ENCODE data around the gene MUCL3. TPM values are rescaled to one million over a fixed set of nuclear protein-coding genes. Genes with fewer than 3 reads are reported as not detected.
"Not testable (repeated sequence)": the region's sequence is repeated elsewhere in the genome, so short reads cannot be mapped to it uniquely, and the experiment has no call there.

MUCL3 gene
- total RNA-seq, 1 donor from 2014 or later: not detected

DNA sequence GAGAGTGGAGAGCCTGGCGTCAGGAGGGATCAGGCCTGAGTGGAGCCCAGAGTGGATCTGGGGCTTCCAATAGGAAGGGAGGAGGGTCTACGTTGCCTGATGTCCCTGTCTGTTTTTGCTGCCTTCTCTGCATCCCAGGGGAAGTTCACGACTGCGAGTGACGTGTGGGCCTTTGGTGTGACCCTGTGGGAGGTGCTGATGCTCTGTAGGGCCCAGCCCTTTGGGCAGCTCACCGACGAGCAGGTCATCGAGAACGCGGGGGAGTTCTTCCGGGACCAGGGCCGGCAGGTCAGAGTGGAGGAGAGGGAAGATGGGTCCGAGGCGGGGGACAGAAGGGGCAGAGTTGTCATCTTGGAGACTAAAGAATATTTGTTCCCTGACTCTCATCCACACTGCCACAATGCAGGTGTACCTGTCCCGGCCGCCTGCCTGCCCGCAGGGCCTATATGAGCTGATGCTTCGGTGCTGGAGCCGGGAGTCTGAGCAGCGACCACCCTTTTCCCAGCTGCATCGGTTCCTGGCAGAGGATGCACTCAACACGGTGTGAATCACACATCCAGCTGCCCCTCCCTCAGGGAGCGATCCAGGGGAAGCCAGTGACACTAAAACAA, 41.9 kb upstream of the MUCL3 start:
- Histone ChIP-seq H3K9me3 (ENCODE audit: control insufficient read depth in 3 of 3, low read length in 3 of 3) (no peaks in the 10 kb centered on the region), H3K27ac (ENCODE audit: low read depth, low read length) (no peak overlapping the region), H3K4me3 (ENCODE audit: low read length in 3 of 3) (no peak overlapping the region), H3K36me3 (ENCODE audit: control insufficient read depth in 3 of 3, insufficient read depth in 3 of 3, low read length in 3 of 3) (peaks cover 53 to 58% (median 56%) of the 10 kb centered on the region in 3 donors), H3K9ac (ENCODE audit: low read depth in 1 of 3, low read length in 3 of 3) (no peak overlapping the region), H3K27me3 (ENCODE audit: control insufficient read depth in 3 of 3, insufficient read depth in 3 of 3, low read length in 3 of 3) (no peaks in the 10 kb centered on the region), H3K4me1 (ENCODE audit: control insufficient read depth in 3 of 3, insufficient read depth in 3 of 3, low read length in 3 of 3) (no peaks in the 10 kb centered on the region)

DNA sequence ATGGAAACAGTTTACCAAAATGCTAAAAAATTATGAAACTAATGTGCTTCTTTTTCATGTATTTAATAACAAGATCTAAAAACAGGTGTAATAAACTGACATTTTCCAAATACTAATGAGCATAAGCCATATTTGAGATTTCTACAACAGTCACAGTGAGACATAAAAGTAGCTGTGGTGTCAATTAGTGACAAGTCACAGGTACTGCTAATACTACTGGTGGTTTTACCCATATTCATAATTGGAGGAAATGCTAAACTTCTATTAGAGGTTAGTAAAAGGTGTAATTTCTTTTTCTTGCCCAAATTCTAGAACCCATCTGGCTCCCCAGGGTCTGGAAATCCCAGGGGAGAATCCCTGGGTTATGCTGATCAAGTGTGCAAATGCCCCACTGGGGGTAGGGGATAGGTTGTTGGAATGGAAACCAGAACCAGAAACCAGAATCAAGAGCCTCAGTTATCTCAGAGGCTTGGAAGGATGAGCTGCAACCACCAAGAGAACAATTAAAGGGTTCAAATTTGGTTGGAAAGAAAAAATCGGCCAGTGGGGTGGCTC, 39.8 kb upstream of the MUCL3 start:
- peaks cover 34 to 37% (median 37%) of the 10 kb centered on the region in 3 donors for H3K36me3 ChIP-seq (ENCODE audit: control insufficient read depth in 3 of 3, insufficient read depth in 3 of 3, low read length in 3 of 3)
- no peak overlapping the region for H3K9ac ChIP-seq (ENCODE audit: low read depth in 1 of 3, low read length in 3 of 3)
- no peaks in the 10 kb centered on the region for H3K4me1 ChIP-seq (ENCODE audit: control insufficient read depth in 3 of 3, insufficient read depth in 3 of 3, low read length in 3 of 3)
- no peaks in the 10 kb centered on the region for H3K27me3 ChIP-seq (ENCODE audit: control insufficient read depth in 3 of 3, insufficient read depth in 3 of 3, low read length in 3 of 3)
- H3K9me3 ChIP-seq (ENCODE audit: control insufficient read depth in 3 of 3, low read length in 3 of 3): no peaks in the 10 kb centered on the region
- H3K4me3 ChIP-seq (ENCODE audit: low read length in 3 of 3): no peak overlapping the region
- no peak overlapping the region for H3K27ac ChIP-seq (ENCODE audit: low read depth, low read length)

DNA sequence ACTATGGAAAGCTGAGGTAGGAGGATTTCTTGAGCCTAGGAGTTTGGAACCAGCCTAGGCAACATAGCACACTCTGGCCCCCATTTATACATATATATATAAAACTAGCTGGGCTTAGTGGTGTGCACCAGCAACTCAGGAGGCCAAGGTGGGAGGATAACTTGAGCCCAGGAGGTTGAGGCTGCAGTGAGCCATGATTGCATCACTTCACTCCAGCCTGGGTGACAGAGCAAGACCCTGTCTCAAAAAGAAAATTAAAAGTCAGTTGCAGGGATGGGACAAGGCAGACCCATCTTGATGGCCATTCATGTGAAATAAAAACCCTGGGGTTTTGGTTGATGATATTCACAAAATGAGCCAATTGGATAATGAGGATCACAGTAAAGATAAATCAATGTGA, 39.3 kb upstream of the MUCL3 start:
- Histone ChIP-seq H3K27me3 (ENCODE audit: control insufficient read depth in 3 of 3, insufficient read depth in 3 of 3, low read length in 3 of 3) (no peaks in the 10 kb centered on the region), H3K4me1 (ENCODE audit: control insufficient read depth in 3 of 3, insufficient read depth in 3 of 3, low read length in 3 of 3) (no peaks in the 10 kb centered on the region), H3K9ac (ENCODE audit: low read depth in 1 of 3, low read length in 3 of 3) (no peak overlapping the region), H3K4me3 (ENCODE audit: low read length in 3 of 3) (no peak overlapping the region), H3K9me3 (ENCODE audit: control insufficient read depth in 3 of 3, low read length in 3 of 3) (no peaks in the 10 kb centered on the region), H3K36me3 (ENCODE audit: control insufficient read depth in 3 of 3, insufficient read depth in 3 of 3, low read length in 3 of 3) (peaks cover 29 to 33% (median 32%) of the 10 kb centered on the region in 3 donors), H3K27ac (ENCODE audit: low read depth, low read length) (no peak overlapping the region)

DNA sequence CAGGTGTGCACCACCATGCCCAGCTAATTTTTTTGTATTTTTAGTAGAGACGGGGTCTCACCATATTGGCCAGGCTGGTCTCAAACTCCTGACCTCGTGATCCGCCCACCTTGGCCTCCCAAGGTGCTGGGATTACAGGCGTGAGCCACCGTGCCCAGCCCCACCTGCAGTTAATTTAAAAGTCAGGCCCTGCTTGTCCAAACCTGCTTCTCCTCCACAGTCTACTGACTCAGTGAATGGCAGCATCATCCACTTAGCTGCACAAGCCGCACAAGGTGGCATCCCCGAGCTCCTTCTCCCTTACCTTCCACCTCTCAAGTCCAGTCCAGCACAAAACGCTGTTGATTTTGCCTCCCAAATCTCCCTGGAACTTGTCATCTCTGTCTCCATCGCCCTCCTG, 38.6 kb upstream of the MUCL3 start:
- not testable (repeated sequence) for H3K27ac ChIP-seq (ENCODE audit: low read depth, low read length)

DNA sequence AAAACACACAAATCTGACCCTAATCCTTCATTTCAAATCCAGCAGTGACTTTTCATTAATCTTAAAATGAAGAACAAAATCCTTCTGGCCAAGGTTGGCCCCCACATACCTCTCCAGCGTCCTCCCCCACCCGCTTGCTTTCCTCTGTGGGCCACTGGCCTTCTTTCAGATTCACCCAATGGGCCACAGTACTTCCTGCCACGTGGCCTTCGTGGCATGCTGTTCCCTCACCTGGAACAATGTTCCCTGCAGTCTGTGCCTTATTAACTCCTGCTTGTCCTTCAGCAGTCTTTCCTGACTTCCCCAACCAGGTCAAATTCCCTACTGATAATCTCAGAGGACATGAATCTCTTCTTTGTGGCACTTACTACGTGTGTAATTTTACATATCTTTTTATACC, 38.1 kb upstream of the MUCL3 start:
- no peak overlapping the region for H3K4me3 ChIP-seq (ENCODE audit: low read length in 3 of 3)

More for the DNA sequence above, 38.6 kb upstream of the MUCL3 start:
- H3K27me3 ChIP-seq (ENCODE audit: control insufficient read depth in 3 of 3, insufficient read depth in 3 of 3, low read length in 3 of 3); H3K4me1 ChIP-seq (ENCODE audit: control insufficient read depth in 3 of 3, insufficient read depth in 3 of 3, low read length in 3 of 3); H3K9me3 ChIP-seq (ENCODE audit: control insufficient read depth in 3 of 3, low read length in 3 of 3); H3K4me3 ChIP-seq (ENCODE audit: low read length in 3 of 3); H3K9ac ChIP-seq (ENCODE audit: low read depth in 1 of 3, low read length in 3 of 3): not testable (repeated sequence)
- H3K36me3 ChIP-seq (ENCODE audit: control insufficient read depth in 3 of 3, insufficient read depth in 3 of 3, low read length in 3 of 3): peaks cover 23 to 27% (median 26%) of the 10 kb centered on the region in 3 donors

DNA sequence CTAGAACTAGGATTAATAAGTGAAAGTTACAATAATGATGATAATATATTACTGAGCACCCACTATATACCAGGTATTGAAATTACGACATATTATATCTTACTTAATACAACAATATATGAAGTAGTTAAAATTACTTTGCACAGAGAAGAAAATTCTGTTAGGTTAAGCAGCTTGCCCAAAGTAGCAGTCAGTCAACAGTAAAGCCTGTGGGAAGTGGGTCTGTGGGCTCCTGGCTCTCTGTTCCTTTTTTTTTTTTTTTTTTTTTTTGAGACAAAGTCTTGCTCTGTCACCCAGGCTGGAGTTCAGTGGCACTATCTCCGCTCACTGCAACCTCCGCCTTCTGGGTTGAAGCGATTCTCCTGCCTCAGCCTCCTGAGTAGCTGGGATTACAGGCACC, 37.5 kb upstream of the MUCL3 start:
- H3K4me3 ChIP-seq (ENCODE audit: low read length in 3 of 3): no peak overlapping the region
- no peaks in the 10 kb centered on the region for H3K27me3 ChIP-seq (ENCODE audit: control insufficient read depth in 3 of 3, insufficient read depth in 3 of 3, low read length in 3 of 3)
- H3K9ac ChIP-seq (ENCODE audit: low read depth in 1 of 3, low read length in 3 of 3): no peak overlapping the region
- no peaks in the 10 kb centered on the region for H3K4me1 ChIP-seq (ENCODE audit: control insufficient read depth in 3 of 3, insufficient read depth in 3 of 3, low read length in 3 of 3)
- H3K27ac ChIP-seq (ENCODE audit: low read depth, low read length): no peak overlapping the region
- H3K9me3 ChIP-seq (ENCODE audit: control insufficient read depth in 3 of 3, low read length in 3 of 3): no peaks in the 10 kb centered on the region
- H3K36me3 ChIP-seq (ENCODE audit: control insufficient read depth in 3 of 3, insufficient read depth in 3 of 3, low read length in 3 of 3): peaks cover 14 to 17% (median 15%) of the 10 kb centered on the region in 3 donors

More for the DNA sequence above, 38.1 kb upstream of the MUCL3 start:
- H3K9ac ChIP-seq (ENCODE audit: low read depth in 1 of 3, low read length in 3 of 3): no peak overlapping the region
- H3K9me3 ChIP-seq (ENCODE audit: control insufficient read depth in 3 of 3, low read length in 3 of 3): no peaks in the 10 kb centered on the region
- no peaks in the 10 kb centered on the region for H3K4me1 ChIP-seq (ENCODE audit: control insufficient read depth in 3 of 3, insufficient read depth in 3 of 3, low read length in 3 of 3)
- no peaks in the 10 kb centered on the region for H3K27me3 ChIP-seq (ENCODE audit: control insufficient read depth in 3 of 3, insufficient read depth in 3 of 3, low read length in 3 of 3)
- peaks cover 19 to 22% (median 20%) of the 10 kb centered on the region in 3 donors for H3K36me3 ChIP-seq (ENCODE audit: control insufficient read depth in 3 of 3, insufficient read depth in 3 of 3, low read length in 3 of 3)
- no peak overlapping the region for H3K27ac ChIP-seq (ENCODE audit: low read depth, low read length)

DNA sequence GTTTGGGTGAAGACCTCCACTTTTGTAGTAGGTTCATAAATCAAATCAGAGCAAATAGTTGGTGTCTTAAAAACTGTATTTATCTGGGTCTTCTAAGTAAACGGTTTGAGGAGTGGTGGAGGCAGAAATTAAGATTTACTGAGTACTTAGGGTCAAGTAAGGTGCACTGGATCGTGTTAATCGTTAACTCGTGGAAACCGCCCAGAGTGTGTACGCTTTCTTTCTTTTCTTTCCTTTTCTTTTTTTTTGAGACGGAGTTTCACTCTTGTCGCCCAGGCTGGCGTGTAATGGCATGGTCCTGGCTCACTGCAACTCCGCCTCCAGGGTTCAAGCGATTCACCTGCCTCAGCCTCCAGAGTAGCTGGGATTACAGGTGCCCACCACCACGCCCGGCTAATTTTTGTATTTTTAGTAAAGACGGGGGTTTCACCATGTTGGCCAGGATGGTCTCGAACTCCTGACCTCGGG, 33.4 kb upstream of the MUCL3 start:
- H3K36me3 ChIP-seq (ENCODE audit: control insufficient read depth in 3 of 3, insufficient read depth in 3 of 3, low read length in 3 of 3): peaks cover 19 to 27% (median 26%) of the 10 kb centered on the region in 3 donors
- not testable (repeated sequence) for H3K27ac ChIP-seq (ENCODE audit: low read depth, low read length); H3K9me3 ChIP-seq (ENCODE audit: control insufficient read depth in 3 of 3, low read length in 3 of 3); H3K27me3 ChIP-seq (ENCODE audit: control insufficient read depth in 3 of 3, insufficient read depth in 3 of 3, low read length in 3 of 3)
- H3K4me1 ChIP-seq (ENCODE audit: control insufficient read depth in 3 of 3, insufficient read depth in 3 of 3, low read length in 3 of 3): peaks cover 10 to 11% (median 10%) of the 10 kb centered on the region in 3 donors
- H3K9ac ChIP-seq (ENCODE audit: low read depth in 1 of 3, low read length in 3 of 3): peak overlapping the region in 2 of 3 donors; percentile 69 to 88
- peak overlapping the region; percentile 94 to 98 (median 94) for H3K4me3 ChIP-seq (ENCODE audit: low read length in 3 of 3)

DNA sequence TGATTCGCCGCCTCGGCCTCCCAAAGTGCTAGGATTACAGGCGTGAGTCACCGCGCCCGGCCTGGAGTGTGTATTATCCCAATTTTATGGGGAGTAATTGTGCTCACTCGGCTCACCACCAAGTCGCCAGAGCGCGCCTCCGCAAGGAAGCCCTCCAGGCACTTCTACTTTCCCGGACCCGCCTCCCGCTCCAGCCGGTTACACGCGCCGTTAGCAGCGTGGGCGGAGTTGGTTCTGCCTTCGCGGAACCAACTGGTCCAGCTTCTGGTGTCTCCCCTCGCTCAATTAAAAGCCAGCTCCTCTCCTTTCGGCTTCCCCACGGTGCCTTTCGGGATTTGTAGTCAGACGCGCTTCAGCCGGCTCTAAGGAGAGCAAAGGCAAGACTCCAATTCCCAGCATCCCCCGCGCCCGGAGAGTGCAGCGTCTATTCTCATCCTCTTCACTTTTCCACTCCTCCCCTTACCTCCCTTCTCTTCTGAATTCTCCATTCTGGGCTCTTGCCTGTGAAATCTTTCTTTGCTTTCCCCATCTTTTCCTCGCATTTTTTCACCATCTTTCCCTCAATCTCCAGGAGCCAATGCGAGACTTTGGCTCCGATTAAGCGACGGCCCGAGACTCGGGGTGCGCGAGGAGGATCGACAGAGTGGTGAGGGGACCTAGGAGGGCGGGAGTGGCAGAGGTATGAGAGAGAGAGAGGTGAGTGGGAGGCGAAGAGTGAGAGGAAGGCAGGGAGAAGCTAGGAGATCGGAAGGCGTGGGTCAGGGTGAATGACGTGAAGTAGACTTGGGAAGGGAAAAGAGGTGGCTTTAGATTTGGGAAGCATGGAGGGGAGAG, 32.8 kb upstream of the MUCL3 start, which contains the start of gene GTF2H4:
Gene GTF2H4 (plus strand): TSS at position 450 of the 834 bp plus-strand sequence.
- Histone ChIP-seq H3K4me1 (ENCODE audit: control insufficient read depth in 3 of 3, insufficient read depth in 3 of 3, low read length in 3 of 3) (peaks cover 10 to 12% (median 10%) of the 10 kb centered on the region in 3 donors), H3K9me3 (ENCODE audit: control insufficient read depth in 3 of 3, low read length in 3 of 3) (no peaks in the 10 kb centered on the region), H3K27me3 (ENCODE audit: control insufficient read depth in 3 of 3, insufficient read depth in 3 of 3, low read length in 3 of 3) (no peaks in the 10 kb centered on the region), H3K4me3 (ENCODE audit: low read length in 3 of 3) (peak within 1 kb of the TSS; percentile 94 to 98 (median 94)), H3K27ac (ENCODE audit: low read depth, low read length) (peak within 1 kb of the TSS; percentile 55), H3K36me3 (ENCODE audit: control insufficient read depth in 3 of 3, insufficient read depth in 3 of 3, low read length in 3 of 3) (peaks cover 19 to 32% (median 29%) of the 10 kb centered on the region in 3 donors), H3K9ac (ENCODE audit: low read depth in 1 of 3, low read length in 3 of 3) (peak within 1 kb of the TSS; percentile 84 to 94 (median 88))

DNA sequence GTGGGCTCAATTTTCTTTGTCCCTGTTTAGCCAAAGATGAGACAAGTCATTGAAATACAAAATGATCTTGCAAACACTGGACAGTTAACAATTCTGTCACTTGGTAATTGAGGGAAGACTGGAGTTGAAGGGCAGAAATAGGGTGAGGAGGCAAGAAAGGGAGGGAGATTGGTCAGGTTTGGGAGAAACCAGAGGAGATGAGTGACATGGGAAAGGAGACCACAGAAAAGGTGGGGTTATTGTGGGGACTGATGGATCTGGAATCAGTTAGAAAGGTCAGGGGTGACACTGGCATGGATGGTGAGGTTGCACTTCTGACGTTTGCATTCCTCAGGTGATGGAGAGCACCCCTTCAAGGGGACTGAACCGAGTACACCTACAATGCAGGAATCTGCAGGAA, 32.1 kb upstream of the MUCL3 start:
- peak overlapping the region; percentile 94 to 98 (median 94) for H3K4me3 ChIP-seq (ENCODE audit: low read length in 3 of 3)
- H3K27ac ChIP-seq (ENCODE audit: low read depth, low read length): no peak overlapping the region
- peaks cover 16 to 19% (median 17%) of the 10 kb centered on the region in 3 donors for H3K4me1 ChIP-seq (ENCODE audit: control insufficient read depth in 3 of 3, insufficient read depth in 3 of 3, low read length in 3 of 3)
- no peaks in the 10 kb centered on the region for H3K9me3 ChIP-seq (ENCODE audit: control insufficient read depth in 3 of 3, low read length in 3 of 3)
- no peaks in the 10 kb centered on the region for H3K27me3 ChIP-seq (ENCODE audit: control insufficient read depth in 3 of 3, insufficient read depth in 3 of 3, low read length in 3 of 3)
- peaks cover 21 to 32% (median 29%) of the 10 kb centered on the region in 3 donors for H3K36me3 ChIP-seq (ENCODE audit: control insufficient read depth in 3 of 3, insufficient read depth in 3 of 3, low read length in 3 of 3)
- H3K9ac ChIP-seq (ENCODE audit: low read depth in 1 of 3, low read length in 3 of 3): peak overlapping the region; percentile 84 to 94 (median 88)
